GM18861 (cell line): Measurements from ENCODE around the gene PIGL.
"Not testable (repeated sequence)": the region's sequence is repeated elsewhere in the genome, so short reads cannot be mapped to it uniquely, and the experiment has no call there.

ENCODE experiments used
- ATAC-seq: cut with Tn5 transposase; IDR thresholded peaks from one replicate; pipeline ENCODE4 v1.9.1; 2021; ENCODE audit not compliant: unreplicated experiment

Gene PIGL

DNA sequence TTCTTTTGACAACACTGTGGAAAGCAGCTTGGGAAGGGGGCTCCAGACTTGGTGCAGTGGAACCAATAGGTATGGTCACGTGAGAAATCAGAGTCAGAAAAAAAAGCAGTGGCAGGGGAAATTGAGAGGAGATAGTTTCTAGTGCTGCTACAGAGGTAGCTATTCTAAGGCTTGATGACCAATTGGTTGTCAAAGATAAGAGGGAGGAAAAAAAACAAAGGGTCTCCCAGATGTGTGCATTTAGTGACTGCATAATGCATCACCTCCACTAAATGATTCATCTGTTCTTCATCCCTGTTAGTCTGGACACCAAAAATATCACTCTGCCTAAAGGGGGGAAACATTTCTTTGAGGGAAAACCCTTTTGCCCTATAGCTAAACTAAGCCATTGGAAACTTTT, 56.5 kb downstream of the PIGL start:
- ATAC-seq, result no peak

- no peak for ATAC-seq
Observed at GRCh38 chr17:16273929-16274339, 56.9 kb downstream of the PIGL start.

GRCh38 chr17:16275024-16275423, 58.0 kb downstream of the PIGL start:
- no peak for ATAC-seq

DNA sequence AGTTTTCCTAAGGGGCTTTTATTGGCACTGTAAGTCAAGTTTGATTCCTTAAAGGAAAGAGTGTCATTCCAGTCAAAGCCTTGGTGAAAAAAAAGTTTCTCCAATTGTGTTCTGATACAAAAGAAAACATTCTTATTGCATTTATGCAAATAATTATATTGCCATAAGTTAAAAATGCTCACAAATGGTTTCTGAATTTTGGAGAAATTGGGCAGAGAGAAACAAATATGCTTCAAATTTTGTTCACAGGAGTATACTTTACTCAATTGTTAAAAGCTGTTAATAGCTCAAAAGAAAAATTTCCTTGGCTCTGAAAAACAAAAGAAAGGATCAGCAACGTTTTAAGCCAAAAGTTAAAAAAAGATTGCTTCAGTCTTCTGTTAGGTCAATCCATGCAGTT, 60.2 kb downstream of the PIGL start:
- no peak for ATAC-seq

GRCh38 chr17:16281351-16281750, 64.3 kb downstream of the PIGL start:
- ATAC-seq, result no peak

GRCh38 chr17:16282522-16282921, 65.5 kb downstream of the PIGL start:
- no peak for ATAC-seq

DNA sequence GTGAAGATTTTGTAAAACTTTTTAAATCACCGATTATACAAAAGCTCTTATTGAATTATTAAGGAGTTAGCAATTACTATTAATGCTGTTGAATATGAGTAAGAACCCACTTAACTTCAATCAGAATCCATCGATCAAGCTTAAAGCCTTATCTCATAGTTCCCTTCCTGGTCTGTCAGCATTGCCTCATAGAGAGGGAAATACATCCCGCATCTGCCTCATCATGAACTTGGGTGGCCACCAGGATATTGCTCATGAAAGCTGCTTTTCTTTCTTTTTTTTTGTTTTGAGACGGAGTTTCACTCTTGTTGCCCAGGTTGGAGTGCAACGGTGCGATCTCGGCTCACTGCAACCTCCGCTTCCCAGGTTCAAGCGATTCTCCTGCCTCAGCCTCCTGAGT, 66.7 kb downstream of the PIGL start:
- ATAC-seq, result no peak

DNA sequence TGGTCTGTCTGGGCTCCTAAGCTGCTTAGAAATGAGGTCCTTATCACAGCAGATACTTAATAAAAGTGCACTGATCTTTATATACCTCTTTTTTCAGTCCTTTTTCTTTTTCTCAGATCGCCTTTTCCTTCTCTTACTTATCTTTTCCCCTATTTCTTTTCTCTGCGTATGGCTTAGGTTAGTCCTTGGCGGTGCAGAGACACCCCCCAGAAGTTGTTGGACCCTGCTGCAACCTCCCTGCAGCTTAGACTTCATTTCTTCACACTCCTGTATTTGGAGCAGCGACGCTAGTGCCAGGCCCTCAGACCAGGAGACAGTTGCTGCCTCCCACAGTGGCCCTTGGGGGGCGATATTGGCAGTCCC, 68.6 kb downstream of the PIGL start:
- no peak for ATAC-seq

GRCh38 chr17:16286009-16286946, 69.3 kb downstream of the PIGL start:
- peak; percentile 77 for ATAC-seq

DNA sequence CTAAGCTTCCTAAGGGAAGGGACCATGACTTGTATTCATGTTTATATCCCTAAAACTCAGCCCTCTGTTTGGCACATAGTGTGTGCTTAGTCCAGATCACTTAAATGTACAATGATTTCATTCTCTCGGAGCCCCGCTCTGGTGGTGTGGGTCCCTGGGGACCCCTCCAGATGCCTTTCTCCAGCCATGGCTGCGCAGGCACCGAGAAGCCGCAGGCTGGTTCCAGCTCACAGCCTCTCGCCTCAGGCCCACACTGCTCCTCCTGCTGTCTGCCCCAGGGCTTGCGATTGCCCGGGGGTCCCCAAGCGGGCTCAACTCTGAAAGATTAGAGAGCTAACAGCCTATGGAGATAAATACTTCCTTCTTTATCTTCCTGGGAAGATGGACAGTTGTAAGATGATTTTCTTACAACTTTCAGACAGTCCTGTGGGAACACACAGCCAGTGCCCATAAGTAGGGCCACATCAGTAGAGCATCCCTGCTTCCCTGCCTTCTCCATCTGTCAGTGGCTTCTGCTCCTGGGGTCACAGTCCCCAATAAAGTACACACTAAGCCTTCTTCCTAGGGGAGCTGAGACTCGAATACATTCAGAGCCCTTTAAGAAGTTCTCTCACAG, 70.0 kb downstream of the PIGL start:
- ATAC-seq, result peak; percentile 30

DNA sequence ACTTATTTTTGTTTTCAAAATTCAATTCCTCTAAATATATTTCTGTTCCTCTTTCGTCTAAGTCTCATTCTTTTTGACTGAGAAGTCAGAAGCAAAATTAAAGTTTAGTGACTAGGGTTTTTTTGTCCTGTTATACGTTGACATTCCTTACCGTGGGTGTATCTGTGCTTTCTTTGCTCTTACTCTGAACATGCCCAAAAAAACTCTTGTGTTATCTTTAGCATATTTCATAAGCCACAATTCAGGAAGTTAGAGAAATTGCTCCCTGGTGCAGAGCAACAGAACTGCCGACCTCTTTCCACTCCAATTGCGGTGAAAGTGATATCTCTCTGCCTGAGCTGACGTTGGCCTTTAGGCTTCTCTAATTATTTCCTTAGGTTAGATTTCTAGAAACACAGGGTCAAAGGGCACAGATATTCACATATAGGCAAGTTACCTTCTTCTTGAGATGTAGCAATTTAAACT, 70.6 kb downstream of the PIGL start:
- peak; percentile 21 for ATAC-seq

DNA sequence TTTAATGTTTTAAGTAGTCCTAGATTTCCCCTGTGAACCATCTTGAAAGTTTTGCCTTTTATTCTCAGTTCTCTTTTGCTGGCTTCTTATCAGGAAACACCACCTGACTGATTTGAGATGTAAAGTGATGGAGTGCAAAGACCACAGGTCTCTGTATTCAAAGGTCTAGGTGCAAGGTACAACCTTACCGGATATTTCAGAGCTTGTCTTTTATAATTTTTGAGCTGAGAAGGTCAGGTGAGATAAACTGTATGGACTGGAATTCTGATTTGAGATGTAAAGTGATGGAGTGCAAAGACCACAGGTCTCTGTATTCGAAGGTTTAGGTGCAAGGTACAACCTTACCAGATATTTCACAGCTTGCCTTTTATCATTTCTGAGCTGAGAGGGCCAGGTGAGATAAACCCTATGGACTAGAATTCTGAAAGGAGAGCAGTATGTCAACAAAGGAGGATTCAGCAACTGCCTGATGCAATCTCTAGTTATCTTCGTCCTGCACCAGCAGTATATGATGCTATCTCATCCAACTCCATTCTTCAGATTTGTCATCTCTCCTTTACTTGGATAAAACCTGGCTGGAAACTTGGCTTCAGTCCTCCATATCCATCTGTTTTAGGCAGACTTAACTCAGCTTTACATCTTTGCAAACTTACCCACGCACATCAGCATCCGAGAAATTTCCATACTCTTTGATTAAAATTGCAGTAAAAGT, 72.0 kb downstream of the PIGL start:
- no peak for ATAC-seq

GRCh38 chr17:16293931-16294330, 76.9 kb downstream of the PIGL start:
- ATAC-seq, result no peak

DNA sequence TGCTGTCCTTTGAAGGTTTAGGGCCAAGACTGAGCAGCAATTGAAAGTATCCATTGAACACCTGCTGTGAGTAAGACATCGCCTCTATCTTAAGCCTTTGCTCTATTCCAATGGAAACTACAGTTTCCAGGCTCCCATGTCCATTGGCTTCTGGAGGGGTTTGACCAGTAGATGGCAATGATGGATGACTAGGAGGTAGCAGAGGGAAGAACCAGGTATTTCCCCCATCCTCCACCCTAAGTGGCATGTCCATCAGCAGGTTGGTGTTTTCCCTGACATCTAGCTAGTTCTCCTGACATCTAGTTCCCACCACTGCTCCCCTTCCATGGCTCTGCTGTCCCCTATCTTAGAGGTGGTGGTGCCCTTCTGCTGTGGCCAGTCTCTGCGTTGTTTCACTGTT, 77.5 kb downstream of the PIGL start:
- ATAC-seq, result no peak

DNA sequence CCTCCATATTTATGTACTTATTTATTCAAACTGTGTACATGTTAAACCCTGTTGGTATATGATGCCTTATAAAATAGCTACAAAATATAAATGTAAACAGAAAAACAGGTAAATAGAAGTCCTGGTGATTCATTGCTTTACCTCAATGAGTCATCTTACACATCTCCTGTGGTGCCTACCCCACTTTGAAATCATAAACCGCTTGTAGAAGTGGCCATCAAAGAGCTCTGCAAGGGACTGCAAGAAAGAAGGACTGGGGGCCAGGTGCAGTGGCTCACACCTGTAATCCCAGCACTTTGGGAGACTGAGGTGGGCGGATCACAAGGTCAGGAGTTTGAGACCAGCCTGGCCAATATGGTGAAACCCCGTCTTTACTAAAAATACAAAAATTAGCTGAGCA, 79.1 kb downstream of the PIGL start:
- not testable (repeated sequence) for ATAC-seq

DNA sequence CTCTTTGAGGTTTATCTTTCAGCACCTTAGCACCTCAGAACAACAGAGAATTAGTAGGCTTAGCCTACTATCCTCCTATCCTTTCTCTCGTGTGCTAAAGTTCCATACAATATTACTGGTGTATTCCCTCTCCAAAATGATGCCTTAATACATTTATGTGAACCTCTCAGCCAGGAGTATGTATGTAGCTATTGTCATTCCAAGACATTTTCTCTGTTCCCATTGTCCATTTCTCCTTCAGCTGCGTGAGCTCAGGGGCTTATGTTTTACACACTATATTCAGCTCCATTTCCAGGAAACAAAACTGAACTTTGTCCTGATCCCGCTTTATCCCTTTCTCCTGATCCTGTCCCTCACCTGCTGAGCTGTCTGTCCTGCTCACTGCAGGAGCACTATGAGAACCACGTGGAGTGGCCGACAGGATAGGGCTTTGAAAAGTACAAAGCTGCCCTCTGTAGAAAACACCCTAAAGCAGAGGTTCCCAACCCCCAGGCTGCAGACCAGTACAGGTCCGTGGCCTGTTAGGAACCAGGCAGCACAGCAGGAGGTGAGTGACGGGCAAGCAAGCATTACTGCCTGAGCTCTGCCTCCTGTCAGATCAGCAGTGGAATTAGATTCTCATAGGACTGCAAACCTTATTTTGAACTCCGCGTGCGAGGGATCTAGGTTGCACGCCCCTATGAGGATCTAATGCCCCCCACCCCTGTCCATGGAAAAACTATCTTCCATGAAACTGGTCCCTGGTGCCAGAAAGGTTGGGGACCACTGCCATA, 80.5 kb downstream of the PIGL start:
- no peak for ATAC-seq

DNA sequence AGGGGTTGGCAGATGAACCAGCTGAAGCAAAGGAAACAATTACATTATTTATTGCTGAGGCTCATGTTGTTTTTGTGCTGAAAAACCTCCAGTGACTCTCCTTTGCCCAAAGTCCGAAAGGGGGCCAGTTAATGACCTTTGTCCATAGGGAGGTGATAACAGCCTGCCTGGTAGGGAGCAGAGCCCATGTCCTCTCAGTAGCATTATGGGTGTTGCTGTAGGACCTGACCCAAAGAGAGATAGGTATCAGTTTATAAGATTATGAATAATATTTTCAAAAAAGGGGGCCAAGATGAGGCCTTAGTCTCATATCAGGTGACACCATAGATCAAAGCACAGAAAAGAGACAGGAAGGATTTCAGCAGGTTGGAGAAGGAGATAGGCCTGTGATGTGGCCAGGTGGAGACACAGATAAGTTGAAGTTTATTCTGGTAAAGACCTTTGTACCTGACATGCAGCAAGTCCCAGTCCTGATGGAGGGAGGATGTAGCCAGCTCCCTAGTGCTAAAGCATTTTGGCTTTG, 81.2 kb downstream of the PIGL start:
- ATAC-seq, result no peak

DNA sequence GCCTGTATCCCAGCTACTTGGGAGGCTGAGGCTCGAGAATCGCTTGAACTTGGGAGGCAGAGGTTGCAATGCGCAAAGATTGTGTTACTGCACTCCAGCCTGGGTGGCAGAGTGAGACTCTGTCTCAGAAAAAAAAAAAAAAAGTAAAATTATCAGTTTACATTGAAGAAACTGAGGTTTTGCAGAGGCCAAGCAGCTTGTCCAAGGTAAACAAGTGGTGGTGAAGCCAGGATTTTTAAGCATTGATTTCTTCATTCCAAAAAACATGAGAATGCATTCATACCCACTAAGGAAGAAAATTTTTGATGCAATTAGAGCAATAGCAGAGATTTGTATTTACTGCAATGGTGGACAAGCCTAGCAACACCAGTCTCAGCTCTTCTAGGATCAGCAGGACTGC, 83.5 kb downstream of the PIGL start:
- ATAC-seq, result no peak

GRCh38 chr17:16301963-16302855, 85.2 kb downstream of the PIGL start:
- no peak for ATAC-seq

DNA sequence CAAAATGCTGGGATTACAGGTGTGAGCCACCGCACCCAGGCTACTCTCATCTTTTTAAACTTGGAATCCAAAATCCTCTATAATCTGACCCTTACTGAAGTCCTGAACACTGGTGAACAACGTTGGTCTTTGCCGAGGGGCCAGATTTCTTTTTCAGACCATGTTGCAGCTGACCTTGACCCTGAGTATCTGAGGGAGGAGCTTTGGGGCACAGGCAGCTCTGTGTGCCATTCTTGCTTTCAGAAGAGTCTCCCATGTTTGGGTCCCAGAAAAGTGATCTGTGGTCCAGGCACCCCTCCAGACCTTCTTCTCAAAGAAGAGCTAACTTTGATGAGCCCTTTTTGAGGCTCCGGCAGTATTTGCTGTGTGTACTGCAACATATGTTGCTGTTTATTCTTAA, 85.8 kb downstream of the PIGL start:
- ATAC-seq, result no peak
